Activated naive CD4-positive, alpha-beta T cell treated with anti-CD3 and anti-CD28 coated beads, Interleukin-2, amount 10 ng/mL, durations not matched to agents 7 days and 5 days (primary cell): ENCODE measurements around the gene SERPINB6.
"Not testable (repeated sequence)": the region's sequence is repeated elsewhere in the genome, so short reads cannot be mapped to it uniquely, and the experiment has no call there.

Experiments used
- CTCF ChIA-PET: fragments of 350-600 bp; sonication (Branson Sonifier 250); formaldehyde crosslinking; loops from one replicate; lab custom pipeline; 2021; ENCODE audit warnings: antibody characterized with exemption; lab: Charles Lee
- DNase-seq: peaks from one replicate; pipeline ENCODE4 v3.0.0-alpha.2; 2020
- H3K27ac Mint-ChIP-seq: one replicate; pipeline ENCODE4 v1.8.0; 2021; ENCODE audit warnings: mild to moderate bottlenecking, moderate library complexity, mixed read lengths
- H3K27me3 Mint-ChIP-seq: one replicate; pipeline ENCODE4 v1.8.0; 2021; ENCODE audit warnings: mild to moderate bottlenecking, mixed read lengths
- H3K36me3 Mint-ChIP-seq: one replicate; pipeline ENCODE4 v1.8.0; 2021; ENCODE audit warnings: mixed read lengths
- H3K4me1 Mint-ChIP-seq: one replicate; pipeline ENCODE4 v1.8.0; 2021; ENCODE audit warnings: mixed read lengths
- H3K4me3 Mint-ChIP-seq: one replicate; pipeline ENCODE4 v1.8.0; 2021; ENCODE audit warnings: mild to moderate bottlenecking, moderate library complexity, mixed read lengths
- H3K9me3 Mint-ChIP-seq: one replicate; pipeline ENCODE4 v1.8.0; 2021; ENCODE audit warnings: mixed read lengths

Gene SERPINB6

GRCh38 chr6:2911171-2911570 lies 60.2 kb downstream of the SERPINB6 start:
- H3K9me3 Mint-ChIP-seq, result peaks cover 5% of the 10 kb centered on the region
- H3K27ac Mint-ChIP-seq, result no peak overlapping the region
- CTCF ChIA-PET, result interaction anchor here (0.7 to 3.6 kb wide), 19 partner anchors 9 to 120 kb away, joined by 3 to 77 read pairs (median 7); partner anchors contain the start of gene SERPINB1
- H3K27me3 Mint-ChIP-seq, result peaks cover 1% of the 10 kb centered on the region
- H3K4me1 Mint-ChIP-seq, result peaks cover 29% of the 10 kb centered on the region
- no peak for DNase-seq
- no peak overlapping the region for H3K4me3 Mint-ChIP-seq
- H3K36me3 Mint-ChIP-seq, result peaks cover 2% of the 10 kb centered on the region

GRCh38 chr6:2909718-2910117 lies 61.6 kb downstream of the SERPINB6 start:
- CTCF ChIA-PET, result interaction anchor here (3.6 kb wide), 1 partner anchor 63 kb away, joined by 77 read pairs; no protein-coding TSS in a partner anchor
- Mint-ChIP-seq H3K36me3 (peaks cover 2% of the 10 kb centered on the region), H3K9me3 (peaks cover 5% of the 10 kb centered on the region), H3K4me3 (no peak overlapping the region), H3K4me1 (peaks cover 34% of the 10 kb centered on the region), H3K27me3 (peaks cover 7% of the 10 kb centered on the region), H3K27ac (no peak overlapping the region)
- no peak for DNase-seq

GRCh38 chr6:2909051-2909606 lies 62.2 kb downstream of the SERPINB6 start:
- not testable (repeated sequence) for H3K4me3 Mint-ChIP-seq, DNase-seq, H3K36me3 Mint-ChIP-seq, H3K27ac Mint-ChIP-seq, H3K9me3 Mint-ChIP-seq
- Mint-ChIP-seq H3K27me3 (peaks cover 10% of the 10 kb centered on the region), H3K4me1 (peaks cover 37% of the 10 kb centered on the region)
- CTCF ChIA-PET, result interaction anchor here (3.6 kb wide), 1 partner anchor 62 kb away, joined by 77 read pairs; no protein-coding TSS in a partner anchor

- H3K36me3 Mint-ChIP-seq, CTCF ChIA-PET, H3K4me3 Mint-ChIP-seq, H3K27ac Mint-ChIP-seq, DNase-seq, H3K9me3 Mint-ChIP-seq: not testable (repeated sequence)
- Mint-ChIP-seq H3K27me3 (peaks cover 11% of the 10 kb centered on the region), H3K4me1 (peaks cover 37% of the 10 kb centered on the region)
Measured at GRCh38 chr6:2908516-2908915, 62.9 kb downstream of the SERPINB6 start.

- not testable (repeated sequence) for H3K9me3 Mint-ChIP-seq, DNase-seq, H3K27ac Mint-ChIP-seq
- Mint-ChIP-seq H3K27me3 (peaks cover 18% of the 10 kb centered on the region), H3K4me1 (peaks cover 57% of the 10 kb centered on the region), H3K36me3 (peaks cover 40% of the 10 kb centered on the region), H3K4me3 (peak overlapping the region; percentile 100)
- CTCF ChIA-PET, result interaction anchor here (1.5 to 4.1 kb wide), 2 partner anchors 26 to 56 kb away, joined by 4 to 21 read pairs; no protein-coding TSS in a partner anchor
Measured at GRCh38 chr6:2903411-2904185, 67.8 kb downstream of the SERPINB6 start.

- CTCF ChIA-PET, result interaction anchor here (0.8 to 1.5 kb wide), 7 partner anchors 10 to 110 kb away, joined by 3 to 7 read pairs (median 4); no protein-coding TSS in a partner anchor
- Mint-ChIP-seq H3K27me3 (peaks cover 18% of the 10 kb centered on the region), H3K36me3 (peaks cover 56% of the 10 kb centered on the region), H3K4me1 (peaks cover 62% of the 10 kb centered on the region), H3K4me3 (peak overlapping the region; percentile 100), H3K27ac (peak overlapping the region; percentile 86)
- not testable (repeated sequence) for DNase-seq, H3K9me3 Mint-ChIP-seq
Measured at GRCh38 chr6:2901645-2902502, 69.5 kb downstream of the SERPINB6 start.

GRCh38 chr6:2900821-2901644 lies 70.3 kb downstream of the SERPINB6 start:
- Mint-ChIP-seq H3K9me3 (no peaks in the 10 kb centered on the region), H3K27me3 (peaks cover 16% of the 10 kb centered on the region), H3K4me3 (peak overlapping the region; percentile 100), H3K27ac (peak overlapping the region; percentile 86), H3K4me1 (peaks cover 60% of the 10 kb centered on the region), H3K36me3 (peaks cover 62% of the 10 kb centered on the region)
- CTCF ChIA-PET, result interaction anchor here (0.8 to 3.1 kb wide), 8 partner anchors 10 to 110 kb away, joined by 3 to 18 read pairs (median 5); no protein-coding TSS in a partner anchor
- DNase-seq, result no peak

GRCh38 chr6:2900221-2900807 lies 71.1 kb downstream of the SERPINB6 start:
- Mint-ChIP-seq H3K4me1 (peaks cover 58% of the 10 kb centered on the region), H3K4me3 (peak overlapping the region; percentile 100), H3K27ac (peak overlapping the region; percentile 21), H3K27me3 (peaks cover 12% of the 10 kb centered on the region), H3K36me3 (peaks cover 65% of the 10 kb centered on the region), H3K9me3 (no peaks in the 10 kb centered on the region)
- DNase-seq, result no peak
- CTCF ChIA-PET, result interaction anchor here (0.7 to 3.1 kb wide), 9 partner anchors 9 to 109 kb away, joined by 3 to 18 read pairs (median 4); no protein-coding TSS in a partner anchor

GRCh38 chr6:2899596-2899995 lies 71.8 kb downstream of the SERPINB6 start:
- peaks cover 63% of the 10 kb centered on the region for H3K4me1 Mint-ChIP-seq
- CTCF ChIA-PET, result interaction anchor here (0.7 to 3.1 kb wide), 7 partner anchors 18 to 108 kb away, joined by 3 to 18 read pairs (median 4); no protein-coding TSS in a partner anchor

More at GRCh38 chr6:2899596-2899995, 71.8 kb downstream of the SERPINB6 start:
- no peak for DNase-seq
- Mint-ChIP-seq H3K27ac (no peak overlapping the region), H3K36me3 (peaks cover 73% of the 10 kb centered on the region), H3K27me3 (peaks cover 12% of the 10 kb centered on the region), H3K9me3 (no peaks in the 10 kb centered on the region), H3K4me3 (peak overlapping the region; percentile 100)
